ENCODE results near the gene CELSR2. TPM values are rescaled to one million over a fixed set of nuclear protein-coding genes. Genes with fewer than 3 reads are reported as not detected.

Gene CELSR2, protein sequence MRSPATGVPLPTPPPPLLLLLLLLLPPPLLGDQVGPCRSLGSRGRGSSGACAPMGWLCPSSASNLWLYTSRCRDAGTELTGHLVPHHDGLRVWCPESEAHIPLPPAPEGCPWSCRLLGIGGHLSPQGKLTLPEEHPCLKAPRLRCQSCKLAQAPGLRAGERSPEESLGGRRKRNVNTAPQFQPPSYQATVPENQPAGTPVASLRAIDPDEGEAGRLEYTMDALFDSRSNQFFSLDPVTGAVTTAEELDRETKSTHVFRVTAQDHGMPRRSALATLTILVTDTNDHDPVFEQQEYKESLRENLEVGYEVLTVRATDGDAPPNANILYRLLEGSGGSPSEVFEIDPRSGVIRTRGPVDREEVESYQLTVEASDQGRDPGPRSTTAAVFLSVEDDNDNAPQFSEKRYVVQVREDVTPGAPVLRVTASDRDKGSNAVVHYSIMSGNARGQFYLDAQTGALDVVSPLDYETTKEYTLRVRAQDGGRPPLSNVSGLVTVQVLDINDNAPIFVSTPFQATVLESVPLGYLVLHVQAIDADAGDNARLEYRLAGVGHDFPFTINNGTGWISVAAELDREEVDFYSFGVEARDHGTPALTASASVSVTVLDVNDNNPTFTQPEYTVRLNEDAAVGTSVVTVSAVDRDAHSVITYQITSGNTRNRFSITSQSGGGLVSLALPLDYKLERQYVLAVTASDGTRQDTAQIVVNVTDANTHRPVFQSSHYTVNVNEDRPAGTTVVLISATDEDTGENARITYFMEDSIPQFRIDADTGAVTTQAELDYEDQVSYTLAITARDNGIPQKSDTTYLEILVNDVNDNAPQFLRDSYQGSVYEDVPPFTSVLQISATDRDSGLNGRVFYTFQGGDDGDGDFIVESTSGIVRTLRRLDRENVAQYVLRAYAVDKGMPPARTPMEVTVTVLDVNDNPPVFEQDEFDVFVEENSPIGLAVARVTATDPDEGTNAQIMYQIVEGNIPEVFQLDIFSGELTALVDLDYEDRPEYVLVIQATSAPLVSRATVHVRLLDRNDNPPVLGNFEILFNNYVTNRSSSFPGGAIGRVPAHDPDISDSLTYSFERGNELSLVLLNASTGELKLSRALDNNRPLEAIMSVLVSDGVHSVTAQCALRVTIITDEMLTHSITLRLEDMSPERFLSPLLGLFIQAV (N-terminal part only)
- 1.1 and 1.5 TPM in 2 replicates for total RNA-seq

DNA sequence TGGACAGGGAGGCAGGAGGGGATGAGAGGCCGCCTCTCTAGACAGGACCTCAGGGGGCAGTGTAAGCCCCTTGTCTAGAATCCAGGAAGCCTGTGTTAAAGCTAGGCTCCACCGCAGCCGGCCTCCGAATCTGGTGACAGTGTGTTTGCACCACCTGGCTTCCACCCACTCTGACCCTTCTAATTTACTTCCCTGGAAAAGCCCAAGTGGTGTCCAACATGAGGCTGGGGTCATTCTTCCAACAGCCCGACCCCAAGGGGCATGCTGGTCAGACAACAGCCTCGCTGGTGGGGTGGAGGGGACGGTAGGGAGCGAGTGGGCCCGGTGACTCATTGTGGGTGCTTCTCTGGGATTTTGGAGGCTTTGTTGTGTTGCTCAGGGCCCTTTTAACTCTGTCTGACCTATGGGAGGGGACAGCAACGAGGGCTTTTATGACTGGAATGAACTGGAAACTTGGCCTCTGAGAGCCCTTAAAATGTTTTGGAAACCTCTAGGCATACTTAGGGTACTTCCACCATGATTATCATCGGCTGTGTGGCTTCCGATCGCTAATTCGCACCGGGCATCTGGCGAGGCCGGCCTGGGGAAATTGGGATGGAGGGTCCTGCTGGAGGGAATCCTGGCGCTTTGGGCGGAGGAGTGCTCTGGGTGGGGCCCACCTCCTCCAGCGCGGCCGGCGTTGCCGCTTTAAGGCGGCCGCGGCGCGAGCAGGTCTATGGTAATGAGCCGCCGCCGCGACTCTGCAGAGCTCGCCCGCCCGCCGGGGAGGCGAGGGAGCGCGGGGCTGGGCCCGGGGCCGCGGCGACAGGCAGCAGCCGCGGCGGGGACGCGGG, at the start of gene CELSR2:
Gene CELSR2 (plus strand): TSS at position 743 of the 833 bp plus-strand sequence. CDS start 541 bp downstream, outside the sequence.

DNA sequence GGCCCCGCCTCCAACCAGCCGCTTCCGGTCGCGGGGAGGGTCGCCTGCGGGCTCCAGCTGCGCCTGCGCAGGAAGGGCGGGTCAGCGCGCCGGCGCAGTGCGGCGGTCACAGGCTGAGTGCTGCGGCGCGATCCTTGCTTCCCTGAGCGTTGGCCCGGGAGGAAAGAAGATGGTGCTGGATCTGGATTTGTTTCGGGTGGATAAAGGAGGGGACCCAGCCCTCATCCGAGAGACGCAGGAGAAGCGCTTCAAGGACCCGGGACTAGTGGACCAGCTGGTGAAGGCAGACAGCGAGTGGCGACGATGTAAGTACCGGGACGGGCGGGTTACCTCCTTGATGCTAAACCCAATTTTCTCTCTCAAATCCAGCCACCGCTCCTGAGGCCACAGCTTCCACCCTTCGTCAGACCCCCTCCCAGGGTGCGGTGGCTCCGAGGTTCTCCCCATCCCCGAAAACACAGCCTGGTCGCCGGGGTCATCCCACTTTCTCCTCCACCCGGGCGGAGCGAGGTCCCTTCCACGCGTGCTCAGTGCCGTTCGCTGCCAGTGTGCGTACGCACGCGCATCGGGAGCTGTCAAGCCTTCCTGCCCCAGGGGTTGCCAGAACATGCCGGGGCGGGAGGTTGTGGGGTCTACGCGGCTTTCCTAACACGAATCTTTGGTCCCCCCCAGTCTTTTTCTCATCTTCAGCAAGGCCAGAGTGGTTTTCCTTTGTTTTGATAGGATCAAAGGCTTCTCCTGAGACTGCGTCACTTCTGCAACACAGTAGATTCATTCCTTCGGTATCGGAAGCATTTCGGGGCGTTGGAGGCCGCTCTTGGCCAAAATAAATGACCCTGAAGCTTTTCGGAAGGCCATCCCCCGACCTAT, 35.3 kb upstream of the CELSR2 start, which contains the start of gene SARS1:
Gene SARS1 (plus strand): TSS at position 95 of the 870 bp plus-strand sequence. CDS start 75 bp downstream, at position 170.

DNA sequence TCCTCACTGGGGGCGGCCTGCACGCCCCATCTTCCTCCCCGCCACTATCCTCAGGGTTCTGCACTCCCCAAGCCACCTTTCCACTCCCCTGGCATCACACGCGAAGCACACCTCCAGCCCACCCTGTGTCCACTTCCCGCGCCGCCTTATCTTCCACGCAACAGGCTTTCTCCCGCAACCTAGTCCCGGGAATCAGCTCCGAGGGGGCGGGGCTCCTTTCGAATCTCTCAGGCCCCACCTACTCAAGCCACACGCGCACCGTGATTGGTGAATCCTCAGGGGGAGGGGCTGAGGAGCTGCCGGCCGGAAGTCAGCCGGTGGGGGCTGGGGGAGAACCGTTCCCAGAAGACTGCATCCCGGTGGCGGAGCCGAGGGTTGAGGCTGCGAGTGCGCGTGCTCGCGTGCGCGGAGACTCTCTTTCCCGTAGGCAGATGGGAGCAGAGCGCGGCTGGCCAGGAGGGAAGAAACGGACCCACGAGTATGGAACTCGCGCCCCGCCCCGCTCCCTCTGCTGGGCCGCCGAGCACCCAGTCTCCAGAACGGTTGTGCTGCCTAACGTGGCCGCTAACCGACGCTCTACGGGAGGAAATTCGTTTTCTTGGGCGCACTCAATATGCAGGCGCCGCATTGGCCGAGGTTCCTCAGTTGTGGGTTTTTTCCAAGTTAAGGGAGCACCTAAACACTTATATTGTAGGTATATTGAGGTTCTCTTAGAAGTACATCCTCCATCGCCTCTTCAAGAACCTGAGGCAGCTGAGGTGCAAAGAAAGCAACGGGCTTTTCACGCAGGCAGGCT, 33.8 kb downstream of the CELSR2 start, which contains the start of gene PSRC1:
Gene PSRC1 (minus strand): TSS at position 194 of the 796 bp plus-strand sequence.

DNA sequence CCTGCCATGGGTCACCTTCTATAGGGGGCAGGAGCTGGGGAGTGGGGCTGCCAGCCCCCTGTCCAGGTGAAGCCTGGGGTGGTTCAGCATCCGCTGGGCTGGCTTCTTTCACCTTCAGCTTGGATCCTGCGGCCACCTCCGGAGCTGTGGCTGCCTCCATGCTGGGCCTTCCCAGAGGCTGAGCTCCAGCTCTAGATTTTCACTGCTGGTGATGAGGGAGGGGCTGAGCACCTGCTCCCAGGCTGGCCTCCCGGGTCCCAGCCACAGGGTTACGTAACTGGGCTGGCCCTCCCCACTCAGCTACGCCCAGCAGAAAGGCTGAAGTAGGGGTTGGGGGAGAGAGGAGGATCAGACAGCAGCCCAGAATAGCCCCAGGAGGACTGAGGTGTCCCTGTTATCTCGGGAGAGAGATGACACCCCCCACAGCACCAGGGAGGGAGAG, 57.5 kb downstream of the CELSR2 start, which contains the start of gene MYBPHL:
Gene MYBPHL (minus strand): TSS at position 180 of the 442 bp plus-strand sequence. CDS start 20 bp downstream, at position 160.

Other genes starting within 250 kb of the CELSR2 start
- gene WDR47, start 207.4 kb upstream of the CELSR2 start, total RNA-seq = 20.7 and 21.9 TPM in 2 replicates
- gene TAF13, start 173.5 kb upstream of the CELSR2 start, total RNA-seq = 107 and 114 TPM in 2 replicates
- gene TMEM167B, start 158.8 kb upstream of the CELSR2 start, total RNA-seq = 36.2 and 37.2 TPM in 2 replicates
- under 0.01 and 0.25 TPM in 2 replicates for gene ELAPOR1, start 135.4 kb upstream of the CELSR2 start, total RNA-seq
- 186 and 190 TPM in 2 replicates for gene SARS1, start 35.6 kb upstream of the CELSR2 start, total RNA-seq
- gene PSRC1, start 33.6 kb downstream of the CELSR2 start, total RNA-seq = 5.2 and 8.6 TPM in 2 replicates
- gene MYBPHL, start 57.5 kb downstream of the CELSR2 start, total RNA-seq = not detected in 2 replicates
- gene SORT1, start 148.4 kb downstream of the CELSR2 start, total RNA-seq = 15.2 and 21.3 TPM in 2 replicates
- 46.1 and 47.2 TPM in 2 replicates for gene PSMA5, start 176.9 kb downstream of the CELSR2 start, total RNA-seq
- 0.13 and 0.62 TPM in 2 replicates for gene SYPL2, start 217.0 kb downstream of the CELSR2 start, total RNA-seq
- gene ATXN7L2, start 234.4 kb downstream of the CELSR2 start, total RNA-seq = 1.3 and 1.8 TPM in 2 replicates
- 4.8 and 5.7 TPM in 2 replicates for gene CYB561D1, start 244.6 kb downstream of the CELSR2 start, total RNA-seq